Tibial nerve (tissue), 4 donors: ENCODE data around the gene TYRO3.

Source experiments
- CTCF ChIP-seq, 5 experiments: fragments of 200-600 bp in 3 of 5; fragments of 450-650 bp in 2 of 5; sonication (generic) in 3 of 5; IDR thresholded peaks; one replicate each; pipeline ENCODE4 v1.5.1; 2016 to 2019; ENCODE audit warnings: antibody characterized with exemption in 5 of 5, mild to moderate bottlenecking in 3 of 5, moderate library complexity in 2 of 5
- EP300 ChIP-seq, 2 donors: sonication (generic); formaldehyde crosslinking; IDR thresholded peaks; one replicate each; pipeline ENCODE4 v1.6.1; 2017; ENCODE audit warnings: antibody characterized with exemption in 2 of 2, mild to moderate bottlenecking in 1 of 2
- POLR2A ChIP-seq, 2 donors: fragments of 450-650 bp; IDR thresholded peaks; one replicate each; pipeline ENCODE4 v1.6.1; 2017; ENCODE audit warnings: antibody characterized with exemption in 2 of 2, mild to moderate bottlenecking in 2 of 2, moderate library complexity in 2 of 2

DNA sequence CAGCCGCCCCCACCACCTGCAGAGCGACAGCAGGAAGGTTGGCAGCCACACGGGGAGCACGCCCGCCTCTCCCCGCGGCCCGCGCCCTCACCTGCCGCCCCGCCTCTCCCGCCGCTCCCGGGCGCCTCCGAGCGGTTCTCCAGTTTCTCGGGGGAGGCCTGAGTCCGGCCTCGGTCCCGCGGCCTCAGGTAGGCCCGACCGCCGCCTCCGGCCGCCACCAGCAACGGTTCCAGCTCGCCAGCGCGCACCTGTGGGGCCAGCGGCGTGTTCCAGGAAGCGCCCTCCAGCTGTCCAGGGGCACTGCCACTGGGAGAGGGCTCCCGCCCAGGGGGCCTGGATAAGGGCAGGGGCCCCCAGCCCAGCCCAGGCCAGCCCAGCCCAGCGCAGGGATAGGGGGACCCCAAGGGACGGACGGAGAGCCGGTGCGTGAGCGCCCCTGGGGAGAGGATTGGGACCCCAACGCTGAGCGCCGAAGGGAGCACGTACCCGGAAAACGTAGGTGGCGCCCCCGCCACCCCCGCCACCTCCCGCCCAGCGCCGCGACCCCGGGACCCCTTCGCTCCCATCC lies 47.6 kb upstream of the TYRO3 start:
- no peak for TF ChIP-seq CTCF (IDR thresholded peaks at IDR 0.05)
- no peak for TF ChIP-seq POLR2A (IDR thresholded peaks at IDR 0.05)
- TF ChIP-seq EP300 (IDR thresholded peaks at IDR 0.05): no peak
